Endothelial cell of umbilical vein (primary cell): ENCODE measurements around the gene TSPEAR.

Source experiments
- CTCF ChIP-seq, 2 donors: IDR thresholded peaks; 1 replicate in 1 of 2; 2 replicates in 1 of 2; pipeline ENCODE4 v1.5.1; 2011; ENCODE audit warnings: low read length in 2 of 2, mild to moderate bottlenecking in 2 of 2, moderate library complexity in 2 of 2, control low read depth in 1 of 2, inconsistent platforms in 1 of 2, low read depth in 1 of 2; ENCODE audit not compliant: insufficient read depth in 1 of 2; ENCODE audit errors: extremely low read depth in 1 of 2
- JUN ChIP-seq: IDR thresholded peaks from 2 replicates; pipeline ENCODE4 v1.6.1; 2011; ENCODE audit warnings: borderline replicate concordance, low read depth; ENCODE audit not compliant: insufficient read length, insufficient read depth

GRCh38 chr21:44740742-44741141, 29.4 kb upstream of the TSPEAR start:
- TF ChIP-seq CTCF (IDR thresholded peaks at IDR 0.05; ENCODE audit: extremely low read depth in 1 of 2, insufficient read depth in 1 of 2, low read depth in 1 of 2, low read length in 2 of 2) = no peak
- no peak for TF ChIP-seq JUN
